B cell (primary cell): ENCODE data around the gene BOC. TPM values are rescaled to one million over a fixed set of nuclear protein-coding genes. Genes with fewer than 3 reads are reported as not detected.

ENCODE experiments used
- ATAC-seq: fragments of 200-7000 bp; cut with Tn5 transposase; one replicate; pipeline ENCODE4 v1.10.0; 2021; ENCODE audit warnings: low read depth, mild to moderate bottlenecking, moderate number of reproducible peaks, moderate library complexity
- CTCF ChIA-PET: fragments of 350-600 bp; sonication (Branson Sonifier 250); formaldehyde crosslinking; loops from one replicate; lab custom pipeline; 2021; ENCODE audit warnings: antibody characterized with exemption, inconsistent platforms; lab: Charles Lee
- POLR2A ChIA-PET: fragments of 350-600 bp; sonication (Branson Sonifier 250); formaldehyde crosslinking; loops from one replicate; lab custom pipeline; 2021; ENCODE audit warnings: antibody characterized with exemption; lab: Charles Lee
- DNase-seq: peaks from one replicate; pipeline ENCODE4 v3.0.0; 2013
- H2AFZ ChIP-seq: 2 replicates; pipeline ENCODE4 v1.6.1; 2012; ENCODE audit warnings: mild to moderate bottlenecking, low read depth, low read length; ENCODE audit not compliant: insufficient read depth, poor library complexity, severe bottlenecking
- H3K27ac ChIP-seq, 2 donors: 1 replicate in 1 of 2; 2 replicates in 1 of 2; pipeline ENCODE4 v1.5.1; 2012 to 2013; ENCODE audit warnings: low read length in 2 of 2, mild to moderate bottlenecking in 2 of 2, moderate library complexity in 1 of 2
- H3K27me3 ChIP-seq, 4 experiments: fragments of 200-600 bp in 1 of 4; sonication (generic) in 1 of 4; replicated peaks in 1 of 4; 1 replicate in 2 of 4; 2 replicates in 2 of 4; pipeline versions ENCODE4 v1.6.1 to v1.7.0; 2013 to 2016; ENCODE audit warnings: low read length in 3 of 4, mild to moderate bottlenecking in 2 of 4, mixed read lengths in 1 of 4, moderate library complexity in 1 of 4; ENCODE audit not compliant: insufficient read depth in 4 of 4, control insufficient read depth in 3 of 4; ENCODE audit errors: control extremely low read depth in 1 of 4
- H3K36me3 ChIP-seq, 2 experiments: replicated peaks in 1 of 2; 1 replicate in 1 of 2; 2 replicates in 1 of 2; pipeline versions ENCODE4 v1.6.1 to v1.7.1; 2013; ENCODE audit warnings: low read length in 1 of 2; ENCODE audit not compliant: insufficient read depth in 2 of 2, control insufficient read depth in 1 of 2; ENCODE audit errors: control extremely low read depth in 1 of 2, extremely low read depth in 1 of 2
- H3K4me1 ChIP-seq, 2 donors: fragments of 200-600 bp in 1 of 2; sonication (generic) in 1 of 2; 1 replicate in 1 of 2; 2 replicates in 1 of 2; pipeline versions ENCODE4 v1.5.1 to v1.6.1; 2013 to 2017; ENCODE audit warnings: low read length in 2 of 2; ENCODE audit not compliant: control insufficient read depth in 2 of 2, insufficient read depth in 2 of 2
- H3K4me2 ChIP-seq: replicated peaks from 2 replicates; pipeline ENCODE3; 2012; ENCODE audit warnings: mild to moderate bottlenecking, low read depth, low read length; ENCODE audit not compliant: poor library complexity, severe bottlenecking
- H3K4me3 ChIP-seq, 5 experiments: fragments of 200-600 bp in 1 of 5; sonication (generic) in 1 of 5; 1 replicate in 3 of 5; 2 replicates in 2 of 5; pipeline versions ENCODE4 v1.5.1 to v1.7.0; 2011 to 2016; ENCODE audit warnings: low read length in 4 of 5, mild to moderate bottlenecking in 4 of 5, low read depth in 2 of 5, control low read depth in 1 of 5, moderate library complexity in 1 of 5; ENCODE audit not compliant: insufficient read depth in 1 of 5; ENCODE audit errors: control extremely low read depth in 1 of 5, extremely low read depth in 1 of 5
- H3K79me2 ChIP-seq: fragments of 200-600 bp; sonication (generic); one replicate; pipeline ENCODE4 v1.6.0; 2016; ENCODE audit warnings: low read length; ENCODE audit not compliant: control insufficient read depth, insufficient read depth
- H3K9ac ChIP-seq: fragments of 200-600 bp; sonication (generic); 2 replicates; pipeline ENCODE4 v1.6.1; 2017; ENCODE audit warnings: mild to moderate bottlenecking, low read length, moderate library complexity
- H3K9me3 ChIP-seq, 3 donors: one replicate each; pipeline versions ENCODE4 v1.6.1 to v1.7.1; 2013; ENCODE audit warnings: low read length in 2 of 3; ENCODE audit not compliant: control insufficient read depth in 2 of 3, insufficient read depth in 1 of 3; ENCODE audit errors: control extremely low read depth in 1 of 3
- H4K20me1 ChIP-seq: 2 replicates; pipeline ENCODE4 v1.6.0; 2012; ENCODE audit warnings: mild to moderate bottlenecking, low read length; ENCODE audit not compliant: insufficient read depth, control insufficient read depth, poor library complexity, severe bottlenecking
- H3K27ac Mint-ChIP-seq: one replicate; pipeline ENCODE4 v1.8.0; 2021; ENCODE audit warnings: mixed read lengths
- H3K27me3 Mint-ChIP-seq: one replicate; pipeline ENCODE4 v1.8.0; 2021; ENCODE audit warnings: mixed read lengths
- H3K4me1 Mint-ChIP-seq: one replicate; pipeline ENCODE4 v1.8.0; 2021; ENCODE audit warnings: mixed read lengths
- H3K4me3 Mint-ChIP-seq: one replicate; pipeline ENCODE4 v1.8.0; 2021; ENCODE audit warnings: mixed read lengths
- H3K9me3 Mint-ChIP-seq: one replicate; pipeline ENCODE4 v1.8.0; 2022; ENCODE audit warnings: mixed read lengths; ENCODE audit not compliant: insufficient read depth
- EZH2 ChIP-seq: IDR thresholded peaks from 2 replicates; pipeline ENCODE4 v1.6.1; 2012; ENCODE audit warnings: borderline replicate concordance, low read depth, mild to moderate bottlenecking, moderate library complexity, low read length; ENCODE audit not compliant: insufficient read depth, poor library complexity, severe bottlenecking
- WGBS: methylation state at CpG from one replicate; pipeline ENCODE4 v1.1.5; 2013; ENCODE audit warnings: missing lambda C conversion rate; ENCODE audit not compliant: insufficient coverage; 5-methylcytosine and 5-hydroxymethylcytosine counted together
- intact Hi-C: fragments of 100-400 bp; cut with micrococcal nuclease; formaldehyde crosslinking; loops from one replicate; pipeline ENCODE4 v1.10.0; 2022
- polyA plus RNA-seq: library from polyadenylated mRNA; depleted of rRNA; stranded (reverse); fragments of >200 nt; gene quantifications from 2 replicates; pipeline ENCODE4 v1.2.3, GENCODE V29; 2012
- total RNA-seq, 2 donors: library from RNA; stranded (reverse); fragments of 120-200 nt in 1 of 2; gene quantifications; 1 replicate in 1 of 2; 2 replicates in 1 of 2; pipeline versions ENCODE4 v1.2.3 to v1.2.4, GENCODE V29; 2013 to 2022
- TF ChIP-seq, protein P1 (sequence below): fragments of 200-600 bp; IDR thresholded peaks from one replicate; pipeline ENCODE4 v1.8.0; 2022; ENCODE audit warnings: antibody characterized with exemption, mild to moderate bottlenecking

BOC gene
- total and polyA plus RNA-seq, 2 donors (not counting 1 experiment from before 2014, with no cell fraction given) = 0.12 to 2.0 TPM

- Mint-ChIP-seq H3K9me3 (no peaks in the 10 kb centered on the region), H3K4me3 (no peak overlapping the region), H3K27ac (no peak overlapping the region), H3K4me1 (no peaks in the 10 kb centered on the region), H3K27me3 (peaks cover 46% of the 10 kb centered on the region)
- Histone ChIP-seq H3K27ac (no peak overlapping the region), H2AFZ (no peak overlapping the region), H3K4me3 (no peak overlapping the region), H3K9me3 (peaks cover 0 to 1% (median 0%) of the 10 kb centered on the region in 3 donors), H3K9ac (no peak overlapping the region), H3K36me3 (no peaks in the 10 kb centered on the region), H3K4me1 (no peaks in the 10 kb centered on the region), H3K79me2 (no peaks in the 10 kb centered on the region), H3K27me3 (peaks cover 0 to 5% (median 1%) of the 10 kb centered on the region in 4 experiments), H3K4me2 (no peak overlapping the region), H4K20me1 (no peaks in the 10 kb centered on the region)
- ATAC-seq = no peak
- TF ChIP-seq EZH2 = no peak
- TF ChIP-seq, protein P1, sequence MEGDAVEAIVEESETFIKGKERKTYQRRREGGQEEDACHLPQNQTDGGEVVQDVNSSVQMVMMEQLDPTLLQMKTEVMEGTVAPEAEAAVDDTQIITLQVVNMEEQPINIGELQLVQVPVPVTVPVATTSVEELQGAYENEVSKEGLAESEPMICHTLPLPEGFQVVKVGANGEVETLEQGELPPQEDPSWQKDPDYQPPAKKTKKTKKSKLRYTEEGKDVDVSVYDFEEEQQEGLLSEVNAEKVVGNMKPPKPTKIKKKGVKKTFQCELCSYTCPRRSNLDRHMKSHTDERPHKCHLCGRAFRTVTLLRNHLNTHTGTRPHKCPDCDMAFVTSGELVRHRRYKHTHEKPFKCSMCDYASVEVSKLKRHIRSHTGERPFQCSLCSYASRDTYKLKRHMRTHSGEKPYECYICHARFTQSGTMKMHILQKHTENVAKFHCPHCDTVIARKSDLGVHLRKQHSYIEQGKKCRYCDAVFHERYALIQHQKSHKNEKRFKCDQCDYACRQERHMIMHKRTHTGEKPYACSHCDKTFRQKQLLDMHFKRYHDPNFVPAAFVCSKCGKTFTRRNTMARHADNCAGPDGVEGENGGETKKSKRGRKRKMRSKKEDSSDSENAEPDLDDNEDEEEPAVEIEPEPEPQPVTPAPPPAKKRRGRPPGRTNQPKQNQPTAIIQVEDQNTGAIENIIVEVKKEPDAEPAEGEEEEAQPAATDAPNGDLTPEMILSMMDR = no peak
- CTCF ChIA-PET = no interaction called here
- intact Hi-C loops = no loop called here
- no peak for DNase-seq
- POLR2A ChIA-PET = no interaction called here
- WGBS = no CpG with 5 or more reads among the region's 7 CpGs
These were observed 30.8 kb downstream of the BOC start for GRCh38 chr3:113242096-113242581.

GRCh38 chr3:113243071-113243470 is 31.7 kb downstream of the BOC start:
- H3K4me3 Mint-ChIP-seq = no peak overlapping the region
- Histone ChIP-seq H3K27me3 (peaks cover 0 to 5% (median 2%) of the 10 kb centered on the region in 4 experiments), H2AFZ (no peak overlapping the region), H3K36me3 (no peaks in the 10 kb centered on the region), H3K4me3 (no peak overlapping the region), H3K9ac (no peak overlapping the region), H3K79me2 (no peaks in the 10 kb centered on the region), H3K4me2 (no peak overlapping the region), H4K20me1 (no peaks in the 10 kb centered on the region), H3K27ac (no peak overlapping the region), H3K4me1 (no peaks in the 10 kb centered on the region), H3K9me3 (peaks cover 0 to 1% (median 0%) of the 10 kb centered on the region in 3 donors)
- no peaks in the 10 kb centered on the region for H3K4me1 Mint-ChIP-seq
- WGBS = no CpG with 5 or more reads among the region's 2 CpGs
- ATAC-seq (no peak), DNase-seq (no peak)
- peaks cover 43% of the 10 kb centered on the region for H3K27me3 Mint-ChIP-seq
- TF ChIP-seq, protein P1 = no peak
- TF ChIP-seq EZH2 = no peak
- intact Hi-C loops = no loop called here
- POLR2A ChIA-PET = no interaction called here
- H3K9me3 Mint-ChIP-seq = no peaks in the 10 kb centered on the region
- CTCF ChIA-PET = interaction anchor here (0.9 kb wide), 1 partner anchor 45 kb away, joined by 4 read pairs; no protein-coding TSS in a partner anchor
- H3K27ac Mint-ChIP-seq = no peak overlapping the region
